GM23338 (cell line): ENCODE data around the gene CEACAM16. TPM values are rescaled to one million over a fixed set of nuclear protein-coding genes. Genes with fewer than 3 reads are reported as not detected.
"Not testable (repeated sequence)": the region's sequence is repeated elsewhere in the genome, so short reads cannot be mapped to it uniquely, and the experiment has no call there.

Experiments
- ATAC-seq: fragments of 200-7000 bp; cut with Tn5 transposase; 3 replicates; pipeline ENCODE4 v1.9.1; 2020
- DNase-seq: peaks from one replicate; pipeline ENCODE4 v3.0.0-alpha.2; 2015; ENCODE audit warnings: low spot score
- H2AFZ ChIP-seq: fragments of 200-600 bp; sonication (generic); 2 replicates; pipeline ENCODE4 v1.8.0; 2016; ENCODE audit warnings: antibody characterized with exemption, mild to moderate bottlenecking, moderate library complexity
- H3F3A ChIP-seq: fragments of 200-600 bp; sonication (generic); replicated peaks from 2 replicates; pipeline ENCODE4 v1.8.0; 2017; ENCODE audit warnings: antibody characterized with exemption, mixed run types, low read depth
- H3K27ac ChIP-seq: fragments of 200-600 bp; sonication (generic); 2 replicates; pipeline ENCODE4 v1.6.1; 2016; ENCODE audit warnings: low read depth
- H3K27me3 ChIP-seq: fragments of 200-600 bp; sonication (generic); 2 replicates; pipeline ENCODE4 v1.8.0; 2016; ENCODE audit warnings: mild to moderate bottlenecking, mixed run types, moderate library complexity; ENCODE audit not compliant: insufficient read depth
- H3K36me3 ChIP-seq: fragments of 200-600 bp; sonication (generic); 2 replicates; pipeline ENCODE4 v1.8.0; 2016; ENCODE audit warnings: mild to moderate bottlenecking; ENCODE audit not compliant: insufficient read depth
- H3K4me1 ChIP-seq: fragments of 200-600 bp; sonication (generic); 2 replicates; pipeline ENCODE4 v1.8.0; 2016; ENCODE audit warnings: mild to moderate bottlenecking, moderate library complexity; ENCODE audit not compliant: insufficient read depth
- H3K4me2 ChIP-seq: fragments of 200-600 bp; sonication (generic); 2 replicates; pipeline ENCODE4 v1.7.1; 2017; ENCODE audit warnings: mixed run types
- H3K4me3 ChIP-seq: fragments of 200-600 bp; sonication (generic); 2 replicates; pipeline ENCODE4 v1.6.1; 2016; ENCODE audit warnings: mixed run types
- H3K79me2 ChIP-seq: fragments of 200-600 bp; sonication (generic); replicated peaks from 2 replicates; pipeline ENCODE4 v1.8.0; 2017; ENCODE audit warnings: mild to moderate bottlenecking; ENCODE audit not compliant: insufficient read depth
- H3K9me2 ChIP-seq: fragments of 200-600 bp; sonication (generic); 2 replicates; pipeline ENCODE4 v1.8.0; 2017; ENCODE audit not compliant: insufficient read depth
- H4K20me1 ChIP-seq: fragments of 200-600 bp; sonication (generic); replicated peaks from 2 replicates; pipeline ENCODE4 v1.8.0; 2017; ENCODE audit warnings: mild to moderate bottlenecking; ENCODE audit not compliant: insufficient read depth
- H3K27ac Mint-ChIP-seq: 2 replicates; pipeline ENCODE4 v1.8.0; 2020; ENCODE audit warnings: inconsistent platforms, mild to moderate bottlenecking, moderate library complexity, mixed read lengths
- H3K27me3 Mint-ChIP-seq: 3 replicates; pipeline ENCODE4 v1.8.0; 2022; ENCODE audit warnings: low read depth, mild to moderate bottlenecking, moderate library complexity, mixed read lengths, inconsistent platforms; ENCODE audit not compliant: insufficient read depth, poor library complexity
- H3K36me3 Mint-ChIP-seq: 3 replicates; pipeline ENCODE4 v1.8.0; 2021; ENCODE audit warnings: low read depth, mild to moderate bottlenecking, inconsistent platforms, moderate library complexity, mixed read lengths
- H3K4me1 Mint-ChIP-seq: 3 replicates; pipeline ENCODE4 v1.8.0; 2020; ENCODE audit warnings: mild to moderate bottlenecking, inconsistent platforms, mixed read lengths
- H3K4me3 Mint-ChIP-seq: 3 replicates; pipeline ENCODE4 v1.8.0; 2021; ENCODE audit warnings: moderate library complexity, mild to moderate bottlenecking, inconsistent platforms, mixed read lengths
- H3K9me3 Mint-ChIP-seq: 3 replicates; pipeline ENCODE4 v1.8.0; 2020; ENCODE audit warnings: moderate library complexity, mild to moderate bottlenecking, inconsistent platforms, mixed read lengths
- CREB1 ChIP-seq: fragments of 250-450 bp; sonication (Bioruptor Pico); IDR thresholded peaks from 2 replicates; pipeline ENCODE4 v1.5.0; 2020; ENCODE audit warnings: low read depth, mild to moderate bottlenecking, moderate library complexity
- CTCF ChIP-seq, 2 experiments: fragments of 200-600 bp in 1 of 2; sonication (generic) in 1 of 2; conservative IDR thresholded peaks; 2 replicates each; pipeline versions ENCODE4 v1.5.1 to v1.6.1; 2016 to 2017; ENCODE audit warnings: antibody characterized with exemption in 2 of 2, low read depth in 2 of 2, mild to moderate bottlenecking in 2 of 2, moderate library complexity in 1 of 2
- ETS1 ChIP-seq: IDR thresholded peaks from 2 replicates; pipeline ENCODE4 v1.6.1; 2016; ENCODE audit warnings: antibody characterized with exemption
- JUNB ChIP-seq: IDR thresholded peaks from one replicate; pipeline ENCODE4 v1.6.1; 2016; ENCODE audit warnings: antibody characterized with exemption; ENCODE audit not compliant: unreplicated experiment
- NANOG ChIP-seq: IDR thresholded peaks from 2 replicates; pipeline ENCODE4 v1.6.1; 2016; ENCODE audit warnings: antibody characterized with exemption, borderline replicate concordance
- REST ChIP-seq: IDR thresholded peaks from one replicate; pipeline ENCODE4 v1.6.1; 2018; ENCODE audit warnings: antibody characterized with exemption; ENCODE audit not compliant: unreplicated experiment
- STAT1 ChIP-seq: IDR thresholded peaks from one replicate; pipeline ENCODE4 v1.6.1; 2016; ENCODE audit warnings: antibody characterized with exemption; ENCODE audit not compliant: unreplicated experiment
- ZNF114 ChIP-seq: fragments of 250-450 bp; sonication (Bioruptor Pico); IDR thresholded peaks from 2 replicates; pipeline ENCODE4 v1.5.0; 2020; ENCODE audit warnings: mild to moderate bottlenecking, moderate library complexity
- ZNF331 ChIP-seq: fragments of 250-450 bp; sonication (Bioruptor Pico); IDR thresholded peaks from 2 replicates; pipeline ENCODE4 v1.5.0; 2020; ENCODE audit warnings: low read depth, mild to moderate bottlenecking, moderate library complexity
- ZNF462 ChIP-seq: fragments of 250-450 bp; sonication (Bioruptor Pico); IDR thresholded peaks from 2 replicates; pipeline ENCODE4 v1.5.0; 2020; ENCODE audit warnings: mild to moderate bottlenecking, moderate library complexity
- polyA plus RNA-seq: library from polyadenylated mRNA; unstranded; fragments of >200 nt; fragmentation: Nextera tagmentation; extraction: Ambion mirVana; gene quantifications from 2 replicates; pipeline ENCODE4 v1.2.1, GENCODE V29; 2016
- total RNA-seq: library from RNA; depleted of rRNA; stranded (reverse); fragments of >200 nt; shearing (Covaris generic); gene quantifications from 2 replicates; pipeline ENCODE4 v1.2.3, GENCODE V29; 2014

The CEACAM16 gene
- total and polyA plus RNA-seq, 2 experiments from 2014 or later, result not detected

DNA sequence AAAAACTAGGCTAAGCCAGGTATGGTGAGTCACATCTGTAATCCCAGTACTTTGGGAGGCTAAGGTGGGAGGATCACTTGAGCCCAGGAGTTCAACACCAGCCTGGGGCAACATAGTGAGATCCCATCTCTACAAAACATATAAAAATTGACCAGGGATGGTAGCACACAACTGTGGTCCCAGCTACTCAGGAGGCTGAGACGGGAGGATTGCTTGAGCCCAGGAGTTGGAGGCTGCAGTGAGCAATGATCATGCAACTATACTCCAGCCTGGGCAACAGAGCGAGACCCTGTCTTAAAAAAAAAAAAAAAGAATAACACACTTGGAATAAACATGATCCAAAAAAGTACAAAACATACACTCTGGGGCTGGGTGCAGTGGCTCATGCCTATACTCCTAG, 28.9 kb upstream of the CEACAM16 start:
- H3K27me3 ChIP-seq, H3K4me2 ChIP-seq, ATAC-seq, H2AFZ ChIP-seq, H3F3A ChIP-seq, H3K79me2 ChIP-seq, H3K4me3 Mint-ChIP-seq, H3K4me1 Mint-ChIP-seq, H3K9me3 Mint-ChIP-seq, H3K36me3 ChIP-seq, DNase-seq, H3K4me3 ChIP-seq, H3K36me3 Mint-ChIP-seq, H3K27me3 Mint-ChIP-seq, H4K20me1 ChIP-seq, H3K9me2 ChIP-seq, H3K27ac ChIP-seq, H3K27ac Mint-ChIP-seq, H3K4me1 ChIP-seq: not testable (repeated sequence)

DNA sequence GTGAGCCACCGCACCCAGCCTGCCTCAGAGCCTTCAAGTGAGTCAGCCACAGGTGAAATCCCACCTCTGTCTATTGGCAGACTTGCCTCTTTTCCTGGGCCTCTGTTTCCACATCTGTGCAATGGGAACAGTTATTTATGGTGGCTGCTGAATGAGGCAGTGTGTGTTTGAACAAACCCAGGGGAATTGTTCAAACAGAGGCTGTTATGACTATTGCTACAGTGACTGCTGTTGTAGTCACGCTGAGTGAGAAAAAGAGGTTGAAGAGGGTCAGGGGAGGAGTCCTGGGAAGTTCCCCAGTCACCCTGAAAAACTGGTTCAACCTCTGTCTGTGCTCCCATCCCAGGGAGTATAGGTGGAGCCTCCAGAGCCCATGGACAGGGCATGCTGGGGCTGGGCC, 27.6 kb upstream of the CEACAM16 start, which contains the start of gene CEACAM19:
CEACAM19 (plus strand) TSS at position 83 of the 400 bp plus-strand sequence. CDS start 450 bp downstream, outside the sequence.
- no peak for ATAC-seq
- H3K79me2 ChIP-seq, result no peaks in the 10 kb centered on the region
- Mint-ChIP-seq H3K4me1 (no peaks in the 10 kb centered on the region), H3K27ac (no peak within 1 kb of the TSS), H3K4me3 (no peak within 1 kb of the TSS), H3K27me3 (peaks cover 5% of the 10 kb centered on the region), H3K36me3 (0 out of 3 replicates have a peak, but pooled peaks cover 2% of the 10 kb centered on the region), H3K9me3 (no peaks in the 10 kb centered on the region; the same call in 2 of the 3 replicates)
- no peak within 1 kb of the TSS for H3K27ac ChIP-seq
- no peaks in the 10 kb centered on the region for H4K20me1 ChIP-seq
- H3K9me2 ChIP-seq, result no peaks in the 10 kb centered on the region
- DNase-seq, result no peak
- H2AFZ ChIP-seq, result no peak within 1 kb of the TSS
- no peaks in the 10 kb centered on the region for H3K36me3 ChIP-seq
- H3K27me3 ChIP-seq, result no peaks in the 10 kb centered on the region
- H3K4me2 ChIP-seq, result no peak within 1 kb of the TSS
- 0 out of 2 replicates have a peak, but pooled peaks cover under 1% of the 10 kb centered on the region for H3K4me1 ChIP-seq
- no peaks in the 10 kb centered on the region for H3F3A ChIP-seq
- H3K4me3 ChIP-seq, result no peak within 1 kb of the TSS
- TF ChIP-seq ETS1 (no peak), ZNF114 (no peak), CTCF (conservative IDR thresholded peaks at IDR 0.05; ENCODE audit: low read depth in 2 of 2) (no peak), NANOG (no peak), ZNF331 (CRISPR knock-in tag) (no peak), REST (no peak), CREB1 (CRISPR knock-in tag) (no peak), JUNB (no peak), ZNF462 (CRISPR knock-in tag) (no peak), STAT1 (no peak)
